ENCODE measurements around the gene ANGPTL7.

DNA sequence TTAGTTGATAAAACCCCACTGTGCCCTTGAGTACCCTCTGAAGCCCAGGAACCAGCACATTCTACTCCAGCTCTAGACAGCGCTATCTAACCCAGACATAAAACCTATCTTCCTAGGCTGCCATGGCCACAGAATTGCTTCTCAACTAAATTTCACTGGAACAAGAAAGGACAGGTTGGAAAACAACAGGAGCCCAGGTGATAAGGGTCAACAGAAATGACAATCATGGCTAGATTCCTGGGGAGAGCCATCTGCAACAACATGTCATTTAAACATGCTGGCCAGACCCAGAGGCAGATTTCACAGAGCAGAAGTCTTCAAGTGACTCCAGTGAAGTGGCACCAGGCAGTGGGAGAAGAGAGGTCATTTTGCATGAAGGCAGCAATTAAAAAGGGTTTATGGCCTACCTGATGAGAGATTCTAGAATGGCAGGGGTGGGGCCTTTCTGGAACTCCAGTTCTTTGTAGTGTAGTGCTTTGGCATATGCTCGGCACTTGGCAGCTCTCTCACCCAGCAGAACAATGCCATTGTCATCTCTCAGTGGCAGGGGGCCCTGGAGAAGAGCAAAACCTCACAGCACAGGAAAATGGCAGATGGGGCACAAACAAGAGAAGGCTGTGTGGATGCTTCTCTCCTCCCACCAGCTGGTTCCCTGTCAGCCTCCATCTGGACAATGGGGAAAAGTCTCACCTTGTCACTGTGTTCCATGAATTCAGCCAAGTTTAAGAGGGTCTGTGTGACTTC lies 9.9 kb downstream of the ANGPTL7 start:
- TF ChIP-seq CTCF (IDR thresholded peaks at IDR 0.05) (no peak), ZSCAN18 (CRISPR knock-in tag; IDR thresholded peaks at IDR 0.05) (no peak), SMAD3 (CRISPR knock-in tag; IDR thresholded peaks at IDR 0.05; ENCODE audit: borderline replicate concordance) (no peak), IRF2 (CRISPR knock-in tag; IDR thresholded peaks at IDR 0.05; ENCODE audit: borderline replicate concordance, low read depth) (no peak), AFF4 (CRISPR knock-in tag; IDR thresholded peaks at IDR 0.05; ENCODE audit: borderline replicate concordance) (no peak), NFYB (CRISPR knock-in tag; conservative IDR thresholded peaks at IDR 0.05; ENCODE audit: low read depth) (no peak), CREM (CRISPR knock-in tag; IDR thresholded peaks at IDR 0.05) (no peak), ATF2 (CRISPR knock-in tag; IDR thresholded peaks at IDR 0.05; ENCODE audit: borderline replicate concordance, low read depth) (no peak)
- TF ChIP-seq, protein P1, sequence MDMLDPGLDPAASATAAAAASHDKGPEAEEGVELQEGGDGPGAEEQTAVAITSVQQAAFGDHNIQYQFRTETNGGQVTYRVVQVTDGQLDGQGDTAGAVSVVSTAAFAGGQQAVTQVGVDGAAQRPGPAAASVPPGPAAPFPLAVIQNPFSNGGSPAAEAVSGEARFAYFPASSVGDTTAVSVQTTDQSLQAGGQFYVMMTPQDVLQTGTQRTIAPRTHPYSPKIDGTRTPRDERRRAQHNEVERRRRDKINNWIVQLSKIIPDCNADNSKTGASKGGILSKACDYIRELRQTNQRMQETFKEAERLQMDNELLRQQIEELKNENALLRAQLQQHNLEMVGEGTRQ (CRISPR knock-in tag; IDR thresholded peaks at IDR 0.05) = no peak
- TF ChIP-seq, protein P2, sequence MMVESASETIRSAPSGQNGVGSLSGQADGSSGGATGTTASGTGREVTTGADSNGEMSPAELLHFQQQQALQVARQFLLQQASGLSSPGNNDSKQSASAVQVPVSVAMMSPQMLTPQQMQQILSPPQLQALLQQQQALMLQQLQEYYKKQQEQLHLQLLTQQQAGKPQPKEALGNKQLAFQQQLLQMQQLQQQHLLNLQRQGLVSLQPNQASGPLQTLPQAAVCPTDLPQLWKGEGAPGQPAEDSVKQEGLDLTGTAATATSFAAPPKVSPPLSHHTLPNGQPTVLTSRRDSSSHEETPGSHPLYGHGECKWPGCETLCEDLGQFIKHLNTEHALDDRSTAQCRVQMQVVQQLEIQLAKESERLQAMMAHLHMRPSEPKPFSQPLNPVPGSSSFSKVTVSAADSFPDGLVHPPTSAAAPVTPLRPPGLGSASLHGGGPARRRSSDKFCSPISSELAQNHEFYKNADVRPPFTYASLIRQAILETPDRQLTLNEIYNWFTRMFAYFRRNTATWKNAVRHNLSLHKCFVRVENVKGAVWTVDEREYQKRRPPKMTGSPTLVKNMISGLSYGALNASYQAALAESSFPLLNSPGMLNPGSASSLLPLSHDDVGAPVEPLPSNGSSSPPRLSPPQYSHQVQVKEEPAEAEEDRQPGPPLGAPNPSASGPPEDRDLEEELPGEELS (CRISPR knock-in tag; IDR thresholded peaks at IDR 0.05) = no peak

All from WTC11 (cell line).